ENCODE data around the gene SNPH.

SNPH gene

DNA sequence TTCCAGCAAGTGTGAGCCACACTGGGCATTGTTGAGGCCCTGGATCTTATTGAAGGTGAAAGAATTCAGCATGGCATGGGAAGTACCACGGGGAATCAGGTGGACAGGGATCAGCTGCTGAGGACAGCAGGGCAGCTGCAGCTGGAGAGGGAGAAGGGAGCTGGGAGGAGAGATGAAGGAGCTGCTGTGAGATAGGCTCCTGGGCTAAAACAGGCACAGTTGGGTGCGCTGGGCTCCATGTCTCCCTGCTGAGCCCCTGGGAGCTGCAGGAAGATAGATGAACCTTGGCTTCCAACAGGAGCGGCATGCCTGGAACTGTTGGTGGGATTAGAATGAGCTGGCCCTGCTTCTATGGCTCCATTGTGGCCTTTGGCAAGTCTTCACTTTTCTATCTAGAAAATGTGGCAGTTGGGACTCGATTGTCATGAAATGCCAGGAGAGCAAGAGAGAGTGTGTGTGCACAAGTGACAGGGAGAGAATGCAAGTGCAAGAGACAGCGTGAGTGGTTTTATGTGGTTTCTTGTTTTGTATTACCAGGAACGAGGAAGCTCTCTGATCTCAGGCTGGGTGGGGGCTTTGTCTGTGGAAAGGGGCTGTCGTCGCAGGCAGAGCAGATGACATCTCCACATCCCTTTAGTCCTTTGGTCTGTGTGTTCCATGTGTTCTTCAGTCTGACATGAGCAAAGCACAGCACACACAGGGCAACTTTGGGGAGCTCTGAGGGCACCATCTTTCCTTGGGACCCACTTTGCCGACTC, 20.4 kb downstream of the SNPH start:
- TF ChIP-seq, protein P1, sequence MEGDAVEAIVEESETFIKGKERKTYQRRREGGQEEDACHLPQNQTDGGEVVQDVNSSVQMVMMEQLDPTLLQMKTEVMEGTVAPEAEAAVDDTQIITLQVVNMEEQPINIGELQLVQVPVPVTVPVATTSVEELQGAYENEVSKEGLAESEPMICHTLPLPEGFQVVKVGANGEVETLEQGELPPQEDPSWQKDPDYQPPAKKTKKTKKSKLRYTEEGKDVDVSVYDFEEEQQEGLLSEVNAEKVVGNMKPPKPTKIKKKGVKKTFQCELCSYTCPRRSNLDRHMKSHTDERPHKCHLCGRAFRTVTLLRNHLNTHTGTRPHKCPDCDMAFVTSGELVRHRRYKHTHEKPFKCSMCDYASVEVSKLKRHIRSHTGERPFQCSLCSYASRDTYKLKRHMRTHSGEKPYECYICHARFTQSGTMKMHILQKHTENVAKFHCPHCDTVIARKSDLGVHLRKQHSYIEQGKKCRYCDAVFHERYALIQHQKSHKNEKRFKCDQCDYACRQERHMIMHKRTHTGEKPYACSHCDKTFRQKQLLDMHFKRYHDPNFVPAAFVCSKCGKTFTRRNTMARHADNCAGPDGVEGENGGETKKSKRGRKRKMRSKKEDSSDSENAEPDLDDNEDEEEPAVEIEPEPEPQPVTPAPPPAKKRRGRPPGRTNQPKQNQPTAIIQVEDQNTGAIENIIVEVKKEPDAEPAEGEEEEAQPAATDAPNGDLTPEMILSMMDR (IDR thresholded peaks at IDR 0.05; ENCODE audit: low read depth, low read length, missing control alignments): no peak
- in situ Hi-C loops (cut with HindIII; ENCODE audit: low sequenced_read_pairs): no loop called here
- H3K4me3 ChIP-seq (ENCODE audit: low read depth, low read length): no peak overlapping the region
- no peak for DNase-seq (ENCODE audit: low read depth)

DNA sequence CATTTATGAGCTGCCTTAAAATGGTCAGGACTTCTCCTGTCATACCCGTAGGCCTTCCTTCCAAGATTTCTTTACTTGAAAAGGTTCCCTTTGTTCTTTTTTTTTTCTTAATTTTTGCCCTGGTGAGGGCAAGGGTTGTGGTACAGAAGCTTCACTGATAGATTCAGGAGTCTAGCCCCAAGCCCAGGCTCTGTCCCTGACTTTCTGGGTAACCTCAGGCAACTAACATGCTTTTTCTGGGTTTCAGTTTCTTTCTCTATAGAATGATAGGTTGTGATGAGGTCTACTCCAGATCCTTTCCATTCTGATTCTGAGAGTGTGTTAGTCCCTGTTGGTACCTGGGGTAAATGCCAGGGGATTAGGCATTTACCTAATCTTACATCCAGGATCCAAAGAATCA, 21.2 kb downstream of the SNPH start:
- in situ Hi-C loops (cut with HindIII; ENCODE audit: low sequenced_read_pairs): no loop called here
- TF ChIP-seq, protein P1 (IDR thresholded peaks at IDR 0.05; ENCODE audit: low read depth, low read length, missing control alignments): no peak
- no peak overlapping the region for H3K4me3 ChIP-seq (ENCODE audit: low read depth, low read length)
- no peak for DNase-seq (ENCODE audit: low read depth)

DNA sequence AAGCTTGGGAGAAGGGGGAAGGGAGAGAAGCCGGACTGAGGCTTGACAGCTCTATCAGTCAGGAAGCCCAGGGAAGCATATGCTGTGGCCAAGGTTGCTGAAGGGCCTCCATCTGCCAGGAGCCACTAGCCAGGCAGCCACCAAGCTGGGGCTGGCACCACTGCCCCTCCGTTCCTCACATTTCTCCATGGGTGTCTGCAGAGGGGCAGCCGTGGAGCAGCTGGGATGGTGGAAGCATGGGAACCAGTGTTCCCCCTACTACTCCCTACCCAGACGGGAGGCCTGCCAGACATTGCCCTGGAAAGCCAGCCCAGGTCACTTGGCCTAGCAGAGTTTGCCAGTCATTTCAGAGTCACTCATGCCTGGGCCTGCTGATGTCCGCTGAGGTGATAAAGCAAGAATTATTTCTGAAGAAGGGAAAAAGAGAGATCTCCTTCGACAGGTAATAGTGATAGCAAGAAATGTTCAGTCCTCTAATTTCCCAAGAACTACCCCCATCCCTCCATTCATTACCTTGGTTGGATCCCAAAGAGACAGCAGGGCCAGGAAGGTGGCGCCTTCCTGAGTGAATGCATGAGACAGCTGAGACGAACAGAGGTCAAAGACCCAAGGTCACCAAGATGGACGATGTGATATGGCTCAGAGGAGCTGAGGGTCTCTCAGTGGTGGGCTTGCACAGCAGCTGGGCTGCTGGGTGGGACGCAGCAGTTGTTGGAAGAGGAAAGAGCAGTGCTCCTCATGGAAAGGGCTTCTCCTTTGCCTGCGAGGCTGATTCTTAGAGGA, 21.9 kb downstream of the SNPH start:
- DNase-seq (ENCODE audit: low read depth): no peak
- TF ChIP-seq, protein P1 (IDR thresholded peaks at IDR 0.05; ENCODE audit: low read depth, low read length, missing control alignments): no peak
- in situ Hi-C loops (cut with HindIII; ENCODE audit: low sequenced_read_pairs): no loop called here
- H3K4me3 ChIP-seq (ENCODE audit: low read depth, low read length): no peak overlapping the region

DNA sequence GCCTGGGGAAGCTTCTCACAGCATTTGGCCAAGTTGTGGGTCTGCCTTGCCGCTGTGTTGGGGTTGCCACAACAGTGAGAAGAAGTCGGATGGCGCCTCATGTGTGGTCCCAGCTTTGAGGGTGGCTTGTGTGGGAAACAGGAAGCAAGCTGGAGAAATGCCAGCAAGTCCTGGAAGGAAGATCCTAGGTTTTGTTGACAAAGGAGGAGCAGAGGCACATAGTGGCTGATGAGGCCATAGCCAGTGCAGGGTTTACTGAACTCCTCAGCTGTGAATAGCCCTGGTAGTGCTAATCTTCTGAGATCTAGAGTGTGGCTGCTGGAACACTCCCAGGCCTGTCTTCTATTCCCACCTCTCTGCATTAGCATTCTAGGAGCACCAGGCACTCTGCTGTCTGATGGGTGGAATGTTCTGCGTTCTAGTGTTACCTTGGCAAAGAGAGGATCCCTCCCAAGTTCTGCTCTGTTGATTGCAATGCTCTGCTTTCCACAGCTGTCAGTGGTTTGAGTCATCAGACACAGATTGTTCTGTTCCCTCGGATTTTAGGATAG, 25.2 kb downstream of the SNPH start:
- DNase-seq (ENCODE audit: low read depth): no peak
- in situ Hi-C loops (cut with HindIII; ENCODE audit: low sequenced_read_pairs): no loop called here
- no peak overlapping the region for H3K4me3 ChIP-seq (ENCODE audit: low read depth, low read length)
- TF ChIP-seq, protein P1 (IDR thresholded peaks at IDR 0.05; ENCODE audit: low read depth, low read length, missing control alignments): no peak

DNA sequence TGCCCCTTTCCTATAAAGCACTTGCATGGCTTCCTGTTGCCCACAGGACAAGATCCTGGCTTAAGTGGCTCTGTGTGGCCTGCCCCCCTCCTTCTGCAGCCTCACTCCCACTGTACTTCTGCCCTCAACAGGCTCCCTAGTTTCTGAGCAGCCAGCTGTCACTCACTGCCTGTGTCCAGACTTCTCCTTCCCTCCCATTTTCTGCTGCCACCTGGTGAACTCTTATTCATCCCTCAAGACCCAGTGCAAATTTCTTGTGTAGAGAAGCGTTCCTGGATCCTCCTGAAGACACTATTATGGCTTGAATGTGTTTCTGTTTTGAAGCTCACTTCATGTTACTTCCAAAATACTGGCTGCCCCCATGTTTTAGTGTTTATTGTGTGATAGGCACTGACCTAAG, 26.5 kb downstream of the SNPH start:
- TF ChIP-seq, protein P1 (IDR thresholded peaks at IDR 0.05; ENCODE audit: low read depth, low read length, missing control alignments): no peak
- in situ Hi-C loops (cut with HindIII; ENCODE audit: low sequenced_read_pairs): no loop called here
- no peak overlapping the region for H3K4me3 ChIP-seq (ENCODE audit: low read depth, low read length)
- no peak for DNase-seq (ENCODE audit: low read depth)

DNA sequence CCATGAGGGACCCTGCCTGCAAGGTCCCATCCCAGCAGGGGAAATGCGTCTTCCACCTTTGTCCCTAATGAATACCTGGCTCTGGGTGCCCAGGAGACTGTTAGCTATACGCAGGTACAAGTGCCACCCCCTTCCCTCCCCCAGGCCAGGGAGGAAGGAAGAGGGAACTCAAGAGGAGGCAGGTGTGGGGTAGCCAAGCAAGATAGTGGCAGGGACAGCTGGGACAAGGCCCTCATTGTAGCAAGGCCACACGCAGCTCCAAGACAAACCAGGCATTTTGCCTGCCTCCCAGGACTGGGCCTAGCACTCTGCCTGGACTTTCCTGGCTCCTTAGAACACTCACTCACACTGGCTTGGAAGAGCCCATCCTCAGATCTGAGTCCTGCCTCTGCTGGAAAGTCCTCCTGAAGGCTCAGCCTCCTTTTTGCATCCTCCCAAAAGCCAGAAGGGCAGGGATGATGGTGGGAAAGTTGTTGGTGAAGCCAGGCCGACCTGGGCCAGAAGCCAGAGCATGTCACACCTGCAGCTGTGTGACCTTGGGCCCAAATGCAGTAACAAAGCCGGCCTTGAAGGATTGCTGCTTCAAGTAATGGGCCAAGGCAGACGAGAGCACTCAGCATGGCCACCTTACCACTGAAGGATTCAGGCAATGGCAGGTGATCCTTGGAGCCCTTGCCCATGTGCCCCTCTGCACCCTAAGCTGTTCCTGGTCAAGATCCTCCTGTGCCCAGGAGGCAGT, 27.7 kb downstream of the SNPH start:
- no peak for DNase-seq (ENCODE audit: low read depth)
- TF ChIP-seq, protein P1 (IDR thresholded peaks at IDR 0.05; ENCODE audit: low read depth, low read length, missing control alignments): no peak
- in situ Hi-C loops (cut with HindIII; ENCODE audit: low sequenced_read_pairs): no loop called here
- no peak overlapping the region for H3K4me3 ChIP-seq (ENCODE audit: low read depth, low read length)
